Measurements from ENCODE around the gene TMIGD3. TPM values are rescaled to one million over a fixed set of nuclear protein-coding genes. Genes with fewer than 3 reads are reported as not detected.

TMIGD3 gene
- polyA plus RNA-seq, 1 donor (not counting 4 experiments of a cell fraction or from before 2014, with no cell fraction given) = not detected

DNA sequence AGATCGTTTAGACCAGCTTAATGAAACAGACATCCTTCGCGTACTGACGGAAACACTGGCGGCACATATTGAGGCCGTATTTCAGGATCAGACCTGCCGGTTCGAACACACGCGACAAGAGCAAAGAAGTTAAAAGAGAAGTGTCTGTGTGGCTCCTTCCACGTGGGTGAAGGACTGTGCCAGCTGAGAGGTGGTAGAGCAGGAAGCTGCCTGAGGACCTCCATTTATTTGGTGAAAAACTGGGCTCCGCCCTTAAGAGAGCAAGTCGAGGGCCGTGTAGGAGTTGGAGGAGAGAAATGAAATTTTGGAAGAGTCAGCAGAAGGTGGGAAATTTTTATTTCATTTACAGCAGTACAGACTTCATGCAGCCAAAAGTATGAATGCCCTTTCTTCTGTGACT lies 38.8 kb upstream of the TMIGD3 start:
- Histone ChIP-seq H3K4me1 (ENCODE audit: control insufficient read depth, extremely low read depth, insufficient read depth, low read length) (peaks cover 22% of the 10 kb centered on the region), H2AFZ (ENCODE audit: control insufficient read depth, low read length) (peak overlapping the region; percentile 80), H3K27me3 (ENCODE audit: control insufficient read depth, extremely low read depth, insufficient read depth, low read length) (no peaks in the 10 kb centered on the region), H3K79me2 (ENCODE audit: control insufficient read depth, insufficient read depth, low read length) (no peaks in the 10 kb centered on the region), H3K27ac (ENCODE audit: control insufficient read depth, insufficient read depth, low read length) (peak overlapping the region; percentile 65), H3K4me2 (ENCODE audit: control insufficient read depth, extremely low read depth, insufficient read depth, low read depth, low read length) (peak overlapping the region; percentile 78), H3K9ac (ENCODE audit: control insufficient read depth, extremely low read depth, insufficient read depth, low read length) (peak overlapping the region; percentile 48), H3K9me1 (ENCODE audit: control insufficient read depth, extremely low read depth, insufficient read depth, low read length) (no peaks in the 10 kb centered on the region), H4K20me1 (ENCODE audit: control insufficient read depth, extremely low read depth, insufficient read depth, low read length) (no peaks in the 10 kb centered on the region), H3K9me3 (ENCODE audit: control insufficient read depth, low read depth, low read length) (no peaks in the 10 kb centered on the region), H3K4me3 (ENCODE audit: control insufficient read depth in 2 of 3, extremely low read depth in 1 of 3, insufficient read depth in 2 of 3, low read depth in 1 of 3, low read length in 3 of 3) (peak overlapping the region; percentile 32 to 64 (median 41)), H3K36me3 (ENCODE audit: control insufficient read depth in 2 of 2, extremely low read depth in 1 of 2, insufficient read depth in 2 of 2, low read length in 2 of 2) (no peaks in the 10 kb centered on the region)
- no peak for DNase-seq (ENCODE audit: low read depth, low spot score)
- TF ChIP-seq EZH2 (IDR thresholded peaks at IDR 0.05; ENCODE audit: low read length) = no peak
- TF ChIP-seq, protein P1, sequence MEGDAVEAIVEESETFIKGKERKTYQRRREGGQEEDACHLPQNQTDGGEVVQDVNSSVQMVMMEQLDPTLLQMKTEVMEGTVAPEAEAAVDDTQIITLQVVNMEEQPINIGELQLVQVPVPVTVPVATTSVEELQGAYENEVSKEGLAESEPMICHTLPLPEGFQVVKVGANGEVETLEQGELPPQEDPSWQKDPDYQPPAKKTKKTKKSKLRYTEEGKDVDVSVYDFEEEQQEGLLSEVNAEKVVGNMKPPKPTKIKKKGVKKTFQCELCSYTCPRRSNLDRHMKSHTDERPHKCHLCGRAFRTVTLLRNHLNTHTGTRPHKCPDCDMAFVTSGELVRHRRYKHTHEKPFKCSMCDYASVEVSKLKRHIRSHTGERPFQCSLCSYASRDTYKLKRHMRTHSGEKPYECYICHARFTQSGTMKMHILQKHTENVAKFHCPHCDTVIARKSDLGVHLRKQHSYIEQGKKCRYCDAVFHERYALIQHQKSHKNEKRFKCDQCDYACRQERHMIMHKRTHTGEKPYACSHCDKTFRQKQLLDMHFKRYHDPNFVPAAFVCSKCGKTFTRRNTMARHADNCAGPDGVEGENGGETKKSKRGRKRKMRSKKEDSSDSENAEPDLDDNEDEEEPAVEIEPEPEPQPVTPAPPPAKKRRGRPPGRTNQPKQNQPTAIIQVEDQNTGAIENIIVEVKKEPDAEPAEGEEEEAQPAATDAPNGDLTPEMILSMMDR (optimal IDR thresholded peaks at IDR 0.05 in 1 of 3, IDR thresholded peaks at IDR 0.05 in 1 of 3, conservative IDR thresholded peaks at IDR 0.05 in 1 of 3; ENCODE audit: extremely low read depth in 1 of 3, insufficient read depth in 2 of 3, low read length in 3 of 3) = no peak
- dilution Hi-C loops (cut with MboI; ENCODE audit: extremely low pct_ligation_motif_present, low sequenced_read_pairs) = no loop called here
- FAIRE-seq = no peak

DNA sequence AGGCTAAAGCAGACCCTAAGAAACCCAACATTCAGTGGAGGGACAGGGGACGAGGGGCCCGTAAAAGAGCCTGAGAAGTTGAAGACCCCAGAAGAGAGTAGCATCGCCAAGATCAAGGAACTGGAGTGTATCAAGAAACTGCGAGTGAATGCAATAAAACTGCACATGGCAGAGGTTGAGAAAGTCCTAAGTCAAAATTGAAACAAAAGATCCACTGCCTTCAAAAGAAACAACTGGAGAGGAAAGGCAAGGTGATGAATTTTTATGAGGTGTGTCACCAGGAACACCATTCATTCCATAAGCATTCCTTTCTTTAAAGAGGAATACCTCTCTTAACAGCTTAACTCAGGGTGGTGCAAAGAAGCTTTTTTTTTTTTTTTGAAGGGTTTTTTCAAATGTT lies 38.3 kb upstream of the TMIGD3 start:
- Histone ChIP-seq H4K20me1 (ENCODE audit: control insufficient read depth, extremely low read depth, insufficient read depth, low read length) (no peaks in the 10 kb centered on the region), H3K9me3 (ENCODE audit: control insufficient read depth, low read depth, low read length) (no peaks in the 10 kb centered on the region), H3K27ac (ENCODE audit: control insufficient read depth, insufficient read depth, low read length) (peak overlapping the region; percentile 8), H3K27me3 (ENCODE audit: control insufficient read depth, extremely low read depth, insufficient read depth, low read length) (no peaks in the 10 kb centered on the region), H2AFZ (ENCODE audit: control insufficient read depth, low read length) (no peak overlapping the region), H3K9me1 (ENCODE audit: control insufficient read depth, extremely low read depth, insufficient read depth, low read length) (no peaks in the 10 kb centered on the region), H3K4me2 (ENCODE audit: control insufficient read depth, extremely low read depth, insufficient read depth, low read depth, low read length) (peak overlapping the region; percentile 78), H3K79me2 (ENCODE audit: control insufficient read depth, insufficient read depth, low read length) (no peaks in the 10 kb centered on the region), H3K4me1 (ENCODE audit: control insufficient read depth, extremely low read depth, insufficient read depth, low read length) (peaks cover 22% of the 10 kb centered on the region), H3K9ac (ENCODE audit: control insufficient read depth, extremely low read depth, insufficient read depth, low read length) (peak overlapping the region; percentile 48), H3K36me3 (ENCODE audit: control insufficient read depth in 2 of 2, extremely low read depth in 1 of 2, insufficient read depth in 2 of 2, low read length in 2 of 2) (no peaks in the 10 kb centered on the region), H3K4me3 (ENCODE audit: control insufficient read depth in 2 of 3, extremely low read depth in 1 of 3, insufficient read depth in 2 of 3, low read depth in 1 of 3, low read length in 3 of 3) (peak overlapping the region; percentile 32 to 64 (median 41))
- dilution Hi-C loops (cut with MboI; ENCODE audit: extremely low pct_ligation_motif_present, low sequenced_read_pairs) = no loop called here
- DNase-seq (ENCODE audit: low read depth, low spot score) (no peak), FAIRE-seq (peak; percentile 93)
- TF ChIP-seq, protein P1 (optimal IDR thresholded peaks at IDR 0.05 in 1 of 3, IDR thresholded peaks at IDR 0.05 in 1 of 3, conservative IDR thresholded peaks at IDR 0.05 in 1 of 3; ENCODE audit: extremely low read depth in 1 of 3, insufficient read depth in 2 of 3, low read length in 3 of 3) = no peak
- no peak for TF ChIP-seq EZH2 (IDR thresholded peaks at IDR 0.05; ENCODE audit: low read length)
